ENCODE results near the gene OAS2.

OAS2 gene

DNA sequence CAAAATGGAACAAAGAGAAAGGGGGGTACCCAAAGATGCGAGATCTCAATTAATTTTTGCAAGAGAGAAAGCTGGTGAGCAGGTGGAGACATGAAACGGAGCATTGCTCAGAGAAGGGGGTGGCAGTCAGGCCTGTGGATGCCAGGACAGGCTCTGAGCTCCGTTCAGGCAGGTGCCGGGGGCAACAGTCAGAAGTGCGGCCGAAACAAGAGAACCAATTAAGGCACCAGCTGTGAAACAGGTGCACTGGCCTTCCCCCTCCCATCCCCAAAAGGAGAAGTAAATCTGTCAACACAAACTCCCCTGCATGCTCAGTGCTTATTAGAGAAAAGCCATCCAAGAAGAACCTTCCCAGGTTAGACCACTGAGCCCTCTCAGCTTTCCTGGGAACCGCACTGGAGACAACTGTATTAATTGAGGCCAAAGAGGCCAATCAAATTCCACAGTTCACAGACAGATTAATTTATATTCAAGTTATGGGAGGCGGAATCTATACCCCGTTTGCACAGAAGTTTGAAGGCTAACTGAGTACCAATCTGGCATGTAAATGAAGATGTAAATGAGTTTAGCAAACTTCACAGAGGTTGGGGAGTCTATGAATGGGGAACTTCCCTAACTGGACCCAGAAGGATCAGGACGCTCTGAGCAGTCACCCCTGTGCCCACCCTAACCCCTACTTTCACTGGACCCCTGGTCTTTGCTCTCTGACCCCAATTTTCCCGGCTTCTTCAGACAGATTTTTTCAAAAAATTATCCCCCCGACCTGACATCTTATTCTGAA is 20.9 kb downstream of the OAS2 start:
- Histone ChIP-seq H2AFZ (no peak overlapping the region), H3K9ac (no peak overlapping the region), H3K4me1 (no peaks in the 10 kb centered on the region), H3K4me3 (ENCODE audit: low read depth, low read length) (no peak overlapping the region), H3K79me2 (no peaks in the 10 kb centered on the region), H3K4me2 (ENCODE audit: low read length) (no peak overlapping the region), H3K27ac (no peak overlapping the region), H3K36me3 (ENCODE audit: control insufficient read depth, insufficient read depth, low read length) (no peaks in the 10 kb centered on the region), H3K27me3 (ENCODE audit: control insufficient read depth, insufficient read depth, low read length) (no peaks in the 10 kb centered on the region), H3K9me3 (ENCODE audit: control insufficient read depth, low read length) (no peaks in the 10 kb centered on the region)
- TF ChIP-seq, protein P1, sequence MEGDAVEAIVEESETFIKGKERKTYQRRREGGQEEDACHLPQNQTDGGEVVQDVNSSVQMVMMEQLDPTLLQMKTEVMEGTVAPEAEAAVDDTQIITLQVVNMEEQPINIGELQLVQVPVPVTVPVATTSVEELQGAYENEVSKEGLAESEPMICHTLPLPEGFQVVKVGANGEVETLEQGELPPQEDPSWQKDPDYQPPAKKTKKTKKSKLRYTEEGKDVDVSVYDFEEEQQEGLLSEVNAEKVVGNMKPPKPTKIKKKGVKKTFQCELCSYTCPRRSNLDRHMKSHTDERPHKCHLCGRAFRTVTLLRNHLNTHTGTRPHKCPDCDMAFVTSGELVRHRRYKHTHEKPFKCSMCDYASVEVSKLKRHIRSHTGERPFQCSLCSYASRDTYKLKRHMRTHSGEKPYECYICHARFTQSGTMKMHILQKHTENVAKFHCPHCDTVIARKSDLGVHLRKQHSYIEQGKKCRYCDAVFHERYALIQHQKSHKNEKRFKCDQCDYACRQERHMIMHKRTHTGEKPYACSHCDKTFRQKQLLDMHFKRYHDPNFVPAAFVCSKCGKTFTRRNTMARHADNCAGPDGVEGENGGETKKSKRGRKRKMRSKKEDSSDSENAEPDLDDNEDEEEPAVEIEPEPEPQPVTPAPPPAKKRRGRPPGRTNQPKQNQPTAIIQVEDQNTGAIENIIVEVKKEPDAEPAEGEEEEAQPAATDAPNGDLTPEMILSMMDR (IDR thresholded peaks at IDR 0.05), result no peak

- Histone ChIP-seq H2AFZ (no peak overlapping the region), H3K4me2 (ENCODE audit: low read length) (no peak overlapping the region), H3K9ac (no peak overlapping the region), H3K79me2 (no peaks in the 10 kb centered on the region), H3K27ac (no peak overlapping the region), H3K4me1 (no peaks in the 10 kb centered on the region), H3K9me3 (ENCODE audit: control insufficient read depth, low read length) (no peaks in the 10 kb centered on the region), H3K4me3 (ENCODE audit: low read depth, low read length) (no peak overlapping the region), H3K27me3 (ENCODE audit: control insufficient read depth, insufficient read depth, low read length) (no peaks in the 10 kb centered on the region), H3K36me3 (ENCODE audit: control insufficient read depth, insufficient read depth, low read length) (no peaks in the 10 kb centered on the region)
- TF ChIP-seq, protein P1 (IDR thresholded peaks at IDR 0.05), result no peak
These were observed 22.1 kb downstream of the OAS2 start for GRCh38 chr12:113000433-113000832.

DNA sequence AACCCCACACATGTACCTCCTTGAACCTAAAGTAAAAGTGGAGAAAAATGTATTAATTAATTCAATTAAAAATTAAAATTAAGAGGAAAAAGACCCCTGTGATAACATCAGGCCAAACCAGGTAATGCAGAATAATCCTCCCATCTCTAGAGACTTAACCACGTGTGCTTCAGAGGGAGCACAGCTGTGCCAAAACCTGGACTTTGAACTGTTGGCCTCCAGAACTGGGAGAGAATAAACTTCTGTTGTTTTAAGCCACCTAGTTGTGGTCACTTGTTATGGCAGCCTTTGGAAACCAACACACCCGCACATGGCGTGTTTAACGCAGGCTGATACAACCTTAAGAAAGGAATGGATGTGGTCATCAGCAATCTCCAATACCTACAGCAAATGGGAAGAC is 23.8 kb downstream of the OAS2 start:
- Histone ChIP-seq H3K27me3 (ENCODE audit: control insufficient read depth, insufficient read depth, low read length) (no peaks in the 10 kb centered on the region), H3K36me3 (ENCODE audit: control insufficient read depth, insufficient read depth, low read length) (no peaks in the 10 kb centered on the region), H3K4me2 (ENCODE audit: low read length) (no peak overlapping the region), H3K4me3 (ENCODE audit: low read depth, low read length) (no peak overlapping the region), H3K9me3 (ENCODE audit: control insufficient read depth, low read length) (no peaks in the 10 kb centered on the region), H3K4me1 (peaks cover 3% of the 10 kb centered on the region), H3K27ac (no peak overlapping the region), H3K79me2 (no peaks in the 10 kb centered on the region), H3K9ac (no peak overlapping the region), H2AFZ (no peak overlapping the region)
- TF ChIP-seq, protein P1 (IDR thresholded peaks at IDR 0.05), result no peak

- H3K4me1 ChIP-seq, result peaks cover 8% of the 10 kb centered on the region
- no peak overlapping the region for H3K9ac ChIP-seq
- H3K79me2 ChIP-seq, result no peaks in the 10 kb centered on the region
- no peak overlapping the region for H2AFZ ChIP-seq
- no peak overlapping the region for H3K27ac ChIP-seq
- no peak overlapping the region for H3K4me3 ChIP-seq (ENCODE audit: low read depth, low read length)
- H3K27me3 ChIP-seq (ENCODE audit: control insufficient read depth, insufficient read depth, low read length), result no peaks in the 10 kb centered on the region
- H3K4me2 ChIP-seq (ENCODE audit: low read length), result no peak overlapping the region
- no peaks in the 10 kb centered on the region for H3K36me3 ChIP-seq (ENCODE audit: control insufficient read depth, insufficient read depth, low read length)
- no peaks in the 10 kb centered on the region for H3K9me3 ChIP-seq (ENCODE audit: control insufficient read depth, low read length)
- TF ChIP-seq, protein P1 (IDR thresholded peaks at IDR 0.05), result no peak
These were observed 24.4 kb downstream of the OAS2 start for GRCh38 chr12:113002676-113003075.

DNA sequence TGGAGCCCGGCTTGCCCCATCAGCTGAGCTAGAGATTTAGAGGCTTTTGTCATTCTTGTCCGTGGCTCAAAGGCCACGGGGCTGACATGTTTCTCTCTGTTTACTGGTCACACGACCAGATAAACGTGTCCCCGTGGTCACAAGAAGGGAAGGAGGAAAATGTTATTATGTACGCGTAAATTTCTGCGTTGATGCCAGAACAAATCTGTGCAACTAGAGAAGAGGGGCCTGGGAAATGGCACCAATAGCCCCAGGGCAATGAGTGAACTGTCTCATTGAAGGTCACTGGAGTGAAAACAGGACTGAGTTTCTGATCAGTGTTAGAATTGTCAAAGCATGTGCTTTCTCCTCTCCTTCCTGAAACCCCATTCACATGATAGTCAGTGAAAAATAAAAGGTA is 25.3 kb downstream of the OAS2 start:
- H3K9ac ChIP-seq, result no peak overlapping the region
- H3K4me1 ChIP-seq, result peaks cover 18% of the 10 kb centered on the region
- H3K4me2 ChIP-seq (ENCODE audit: low read length), result no peak overlapping the region
- H3K27me3 ChIP-seq (ENCODE audit: control insufficient read depth, insufficient read depth, low read length), result no peaks in the 10 kb centered on the region
- H3K4me3 ChIP-seq (ENCODE audit: low read depth, low read length), result no peak overlapping the region
- no peak overlapping the region for H3K27ac ChIP-seq
- no peak overlapping the region for H2AFZ ChIP-seq
- no peaks in the 10 kb centered on the region for H3K79me2 ChIP-seq
- no peaks in the 10 kb centered on the region for H3K36me3 ChIP-seq (ENCODE audit: control insufficient read depth, insufficient read depth, low read length)
- H3K9me3 ChIP-seq (ENCODE audit: control insufficient read depth, low read length), result no peaks in the 10 kb centered on the region
- TF ChIP-seq, protein P1 (IDR thresholded peaks at IDR 0.05), result no peak
